LNCaP clone FGC (cell line): Measurements from ENCODE around the gene PABPC3.

Experiments
- DNase-seq: peaks from one replicate; pipeline ENCODE4 v3.0.0-alpha.2; 2011; ENCODE audit warnings: low read depth
- H3K4me3 ChIP-seq: 2 replicates; pipeline ENCODE4 v1.5.1; 2011; ENCODE audit warnings: mild to moderate bottlenecking, low read depth, low read length, control low read depth
- CTCF ChIP-seq: IDR thresholded peaks from 2 replicates; pipeline ENCODE4 v1.5.1; 2012; ENCODE audit warnings: mild to moderate bottlenecking; ENCODE audit not compliant: control insufficient read depth, insufficient read depth; ENCODE audit errors: extremely low read depth

PABPC3 gene

GRCh38 chr13:25118378-25118905 lies 22.5 kb downstream of the PABPC3 start:
- DNase-seq: no peak
- no peak overlapping the region for H3K4me3 ChIP-seq
- no peak for TF ChIP-seq CTCF

GRCh38 chr13:25130944-25131343 lies 35.0 kb downstream of the PABPC3 start:
- no peak overlapping the region for H3K4me3 ChIP-seq
- TF ChIP-seq CTCF: no peak
- DNase-seq: no peak

- DNase-seq: no peak
- TF ChIP-seq CTCF: no peak
- no peak overlapping the region for H3K4me3 ChIP-seq
Observed at GRCh38 chr13:25131881-25132420, 36.0 kb downstream of the PABPC3 start.

- TF ChIP-seq CTCF: no peak
- no peak for DNase-seq
- H3K4me3 ChIP-seq: no peak overlapping the region
Observed at GRCh38 chr13:25132751-25133390, 36.9 kb downstream of the PABPC3 start.

- no peak for DNase-seq
- H3K4me3 ChIP-seq: no peak overlapping the region
- no peak for TF ChIP-seq CTCF
Observed at GRCh38 chr13:25135896-25136295, 40.0 kb downstream of the PABPC3 start.

GRCh38 chr13:25136880-25137787 lies 41.2 kb downstream of the PABPC3 start:
- no peak overlapping the region for H3K4me3 ChIP-seq
- TF ChIP-seq CTCF: no peak
- DNase-seq: no peak
